Fibroblast of skin of left biceps (primary cell): ENCODE data around the gene LDB2.

Source experiments
- DNase-seq, 2 experiments: peaks; one replicate each; pipeline ENCODE4 v3.0.0-alpha.2; 2013; ENCODE audit warnings: low read depth in 2 of 2

LDB2 gene

GRCh38 chr4:16685536-16685935, 212.9 kb downstream of the LDB2 start:
- DNase-seq, result no peak

- no peak for DNase-seq
Measured at GRCh38 chr4:16684935-16685334, 213.5 kb downstream of the LDB2 start.

GRCh38 chr4:16684097-16684496, 214.3 kb downstream of the LDB2 start:
- DNase-seq, result peak; percentile 53 to 65

GRCh38 chr4:16682975-16683374, 215.5 kb downstream of the LDB2 start:
- no peak for DNase-seq

- DNase-seq, result no peak
Measured at GRCh38 chr4:16677001-16677944, 221.2 kb downstream of the LDB2 start.

- DNase-seq, result no peak
Measured at GRCh38 chr4:16676230-16676770, 222.1 kb downstream of the LDB2 start.

- DNase-seq, result no peak
Measured at GRCh38 chr4:16674082-16674481, 224.4 kb downstream of the LDB2 start.

- no peak for DNase-seq
Measured at GRCh38 chr4:16672421-16672820, 226.0 kb downstream of the LDB2 start.

- no peak for DNase-seq
Measured at GRCh38 chr4:16671741-16672140, 226.7 kb downstream of the LDB2 start.

- DNase-seq, result no peak
Measured at GRCh38 chr4:16670727-16671126, 227.7 kb downstream of the LDB2 start.

GRCh38 chr4:16669036-16669435, 229.4 kb downstream of the LDB2 start:
- DNase-seq, result no peak

- DNase-seq, result no peak
Measured at GRCh38 chr4:16668488-16668887, 230.0 kb downstream of the LDB2 start.

GRCh38 chr4:16667464-16667863, 231.0 kb downstream of the LDB2 start:
- DNase-seq, result peak; percentile 87

GRCh38 chr4:16665942-16666551, 232.4 kb downstream of the LDB2 start:
- DNase-seq, result no peak

GRCh38 chr4:16663732-16664131, 234.7 kb downstream of the LDB2 start:
- peak; percentile 55 to 61 for DNase-seq

- DNase-seq, result no peak
Measured at GRCh38 chr4:16663307-16663706, 235.1 kb downstream of the LDB2 start.

- no peak for DNase-seq
Measured at GRCh38 chr4:16661813-16662212, 236.6 kb downstream of the LDB2 start.

- DNase-seq, result no peak
Measured at GRCh38 chr4:16660656-16661055, 237.8 kb downstream of the LDB2 start.

- DNase-seq, result no peak
Measured at GRCh38 chr4:16659694-16660093, 238.8 kb downstream of the LDB2 start.

- DNase-seq, result peak; percentile 70
Measured at GRCh38 chr4:16659079-16659478, 239.4 kb downstream of the LDB2 start.

GRCh38 chr4:16658183-16658582, 240.3 kb downstream of the LDB2 start:
- DNase-seq, result no peak

- DNase-seq, result no peak
Measured at GRCh38 chr4:16655111-16655510, 243.3 kb downstream of the LDB2 start.
